Stimulated activated naive CD4-positive, alpha-beta T cell treated with Interleukin-2 at 50 U/mL for 16 hours (primary cell): ENCODE data around the gene C5orf46.
"Not testable (repeated sequence)": the region's sequence is repeated elsewhere in the genome, so short reads cannot be mapped to it uniquely, and the experiment has no call there.

Experiments
- DNase-seq: peaks from one replicate; lab custom pipeline; 2025; lab: John Stamatoyannopoulos, UW

Gene C5orf46

GRCh38 chr5:147893820-147894219, 12.5 kb downstream of the C5orf46 start:
- no peak for DNase-seq

- DNase-seq = no peak
Observed at GRCh38 chr5:147892696-147893296, 13.5 kb downstream of the C5orf46 start.

- DNase-seq = no peak
Observed at GRCh38 chr5:147887930-147888329, 18.4 kb downstream of the C5orf46 start.

GRCh38 chr5:147887026-147887627, 19.2 kb downstream of the C5orf46 start:
- DNase-seq = no peak

- no peak for DNase-seq
Observed at GRCh38 chr5:147882586-147883313, 23.6 kb downstream of the C5orf46 start.

GRCh38 chr5:147880487-147880886, 25.9 kb downstream of the C5orf46 start:
- no peak for DNase-seq

- DNase-seq = no peak
Observed at GRCh38 chr5:147879784-147880183, 26.6 kb downstream of the C5orf46 start.

GRCh38 chr5:147878066-147878759, 28.1 kb downstream of the C5orf46 start, which contains the start of gene SCGB3A2:
Gene SCGB3A2, plus strand, starts transcription at chr5:147878711. Its CDS starts 93 bp downstream, at chr5:147878804.
- no peak for DNase-seq

- no peak for DNase-seq
Observed at GRCh38 chr5:147876626-147877025, 29.7 kb downstream of the C5orf46 start.

GRCh38 chr5:147876141-147876540, 30.2 kb downstream of the C5orf46 start:
- DNase-seq = no peak

- DNase-seq = no peak
Observed at GRCh38 chr5:147874910-147875367, 31.4 kb downstream of the C5orf46 start.

- not testable (repeated sequence) for DNase-seq
Observed at GRCh38 chr5:147874118-147874875, 32.0 kb downstream of the C5orf46 start.

- not testable (repeated sequence) for DNase-seq
Observed at GRCh38 chr5:147872744-147873435, 33.4 kb downstream of the C5orf46 start.

GRCh38 chr5:147871980-147872549, 34.3 kb downstream of the C5orf46 start:
- not testable (repeated sequence) for DNase-seq

- DNase-seq = not testable (repeated sequence)
Observed at GRCh38 chr5:147869892-147870291, 36.4 kb downstream of the C5orf46 start.

- DNase-seq = no peak
Observed at GRCh38 chr5:147869112-147869511, 37.2 kb downstream of the C5orf46 start.

GRCh38 chr5:147863454-147864158, 42.7 kb downstream of the C5orf46 start:
- no peak for DNase-seq

GRCh38 chr5:147860641-147861025, 45.7 kb downstream of the C5orf46 start:
- no peak for DNase-seq

- no peak for DNase-seq
Observed at GRCh38 chr5:147859962-147860640, 46.2 kb downstream of the C5orf46 start.
